Fibroblast of mammary gland (primary cell): ENCODE data around the gene GLDC.
A peak's percentile ranks its signal among the peaks of the same experiment; 100 is the strongest.

Experiments
- DNase-seq: peaks from one replicate; pipeline ENCODE4 v3.0.0-alpha.2; 2010; ENCODE audit warnings: low read depth
- H3K4me3 ChIP-seq: 2 replicates; pipeline ENCODE4 v1.5.1; 2011; ENCODE audit warnings: low read depth, mild to moderate bottlenecking, low read length, moderate library complexity; ENCODE audit not compliant: control insufficient read depth
- TF ChIP-seq, protein P1 (sequence below): conservative IDR thresholded peaks from 2 replicates; pipeline ENCODE4 v1.5.1; 2011; ENCODE audit warnings: low read depth, low read length, inconsistent platforms; ENCODE audit not compliant: control insufficient read depth, insufficient read depth

Gene GLDC

GRCh38 chr9:6598249-6598725 is 47.2 kb downstream of the GLDC start:
- peak; percentile 3 for DNase-seq
- TF ChIP-seq, protein P1, sequence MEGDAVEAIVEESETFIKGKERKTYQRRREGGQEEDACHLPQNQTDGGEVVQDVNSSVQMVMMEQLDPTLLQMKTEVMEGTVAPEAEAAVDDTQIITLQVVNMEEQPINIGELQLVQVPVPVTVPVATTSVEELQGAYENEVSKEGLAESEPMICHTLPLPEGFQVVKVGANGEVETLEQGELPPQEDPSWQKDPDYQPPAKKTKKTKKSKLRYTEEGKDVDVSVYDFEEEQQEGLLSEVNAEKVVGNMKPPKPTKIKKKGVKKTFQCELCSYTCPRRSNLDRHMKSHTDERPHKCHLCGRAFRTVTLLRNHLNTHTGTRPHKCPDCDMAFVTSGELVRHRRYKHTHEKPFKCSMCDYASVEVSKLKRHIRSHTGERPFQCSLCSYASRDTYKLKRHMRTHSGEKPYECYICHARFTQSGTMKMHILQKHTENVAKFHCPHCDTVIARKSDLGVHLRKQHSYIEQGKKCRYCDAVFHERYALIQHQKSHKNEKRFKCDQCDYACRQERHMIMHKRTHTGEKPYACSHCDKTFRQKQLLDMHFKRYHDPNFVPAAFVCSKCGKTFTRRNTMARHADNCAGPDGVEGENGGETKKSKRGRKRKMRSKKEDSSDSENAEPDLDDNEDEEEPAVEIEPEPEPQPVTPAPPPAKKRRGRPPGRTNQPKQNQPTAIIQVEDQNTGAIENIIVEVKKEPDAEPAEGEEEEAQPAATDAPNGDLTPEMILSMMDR = no peak

DNA sequence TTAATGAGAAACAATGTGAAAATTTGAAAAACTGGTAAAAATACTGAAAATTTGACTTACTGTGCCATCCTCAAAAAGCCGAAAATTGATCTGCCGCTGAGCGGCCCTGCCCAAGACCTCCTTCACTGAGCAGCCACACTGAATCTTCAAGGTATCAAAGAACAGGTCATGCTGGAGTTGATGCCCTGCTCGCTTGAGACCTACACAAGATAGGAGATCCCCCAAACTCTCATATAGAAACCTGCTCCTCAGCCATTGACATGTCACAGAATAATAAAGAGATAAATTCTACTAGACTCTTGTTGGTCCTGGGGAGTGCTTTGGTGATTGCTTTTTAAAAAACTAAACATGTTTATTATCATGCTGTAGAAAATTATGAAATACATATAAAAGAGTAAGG is 52.7 kb downstream of the GLDC start:
- no peak overlapping the region for H3K4me3 ChIP-seq
- TF ChIP-seq, protein P1 = no peak

More at GRCh38 chr9:6598249-6598725, 47.2 kb downstream of the GLDC start:
- H3K4me3 ChIP-seq = no peak overlapping the region

GRCh38 chr9:6592231-6592630 is 53.3 kb downstream of the GLDC start:
- H3K4me3 ChIP-seq = no peak overlapping the region
- DNase-seq = no peak
- TF ChIP-seq, protein P1 = no peak

More for the DNA sequence above, 52.7 kb downstream of the GLDC start:
- no peak for DNase-seq

DNA sequence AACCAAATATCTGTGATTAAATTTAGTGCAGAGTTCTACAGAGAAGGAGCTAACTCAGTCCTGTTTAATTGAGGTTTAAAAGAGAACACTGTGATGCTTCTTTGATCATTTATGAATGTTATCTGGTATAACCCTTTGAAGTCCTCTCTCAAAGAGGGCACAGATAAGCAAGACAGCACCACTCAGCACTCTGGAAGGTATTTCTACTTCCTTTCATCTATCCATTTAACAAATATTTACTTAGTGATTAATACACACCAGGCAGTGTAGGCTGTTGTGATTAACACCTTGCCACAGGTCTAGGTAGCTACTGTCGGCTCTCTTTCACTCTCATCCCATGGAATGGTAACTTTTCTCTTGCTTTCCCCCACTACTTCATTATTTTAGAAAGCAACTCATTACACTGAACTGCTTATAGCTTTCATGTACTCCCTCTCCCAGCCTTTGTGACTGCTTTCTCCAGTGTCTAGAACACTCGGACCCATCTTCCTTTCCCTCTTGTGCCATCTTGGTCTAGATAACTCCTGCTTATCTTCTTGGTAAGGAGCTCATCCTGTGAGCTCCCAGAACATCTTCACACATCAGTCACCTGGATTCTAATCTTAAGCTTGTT is 54.7 kb downstream of the GLDC start:
- no peak overlapping the region for H3K4me3 ChIP-seq
- TF ChIP-seq, protein P1 = no peak
- DNase-seq = no peak

DNA sequence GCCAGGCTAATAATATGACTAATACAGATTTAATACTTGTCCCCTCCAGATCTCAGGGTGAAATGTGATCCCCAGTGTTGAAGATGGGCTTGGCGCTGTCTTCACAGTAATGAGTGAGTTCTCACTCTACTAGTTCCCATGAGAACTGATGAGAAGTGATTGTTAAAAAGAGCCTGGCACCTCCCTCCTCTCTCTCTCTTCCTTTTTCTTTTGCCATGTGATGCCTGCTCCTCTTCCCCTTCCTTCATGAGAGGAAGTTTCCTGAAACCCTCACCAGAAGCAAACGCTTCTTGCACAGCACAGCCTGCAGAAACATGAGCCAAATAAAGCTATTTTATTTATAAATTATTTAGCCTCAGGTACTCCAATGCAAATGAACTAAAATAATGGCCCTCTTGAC is 55.2 kb downstream of the GLDC start:
- TF ChIP-seq, protein P1 = no peak
- DNase-seq = no peak
- H3K4me3 ChIP-seq = no peak overlapping the region

DNA sequence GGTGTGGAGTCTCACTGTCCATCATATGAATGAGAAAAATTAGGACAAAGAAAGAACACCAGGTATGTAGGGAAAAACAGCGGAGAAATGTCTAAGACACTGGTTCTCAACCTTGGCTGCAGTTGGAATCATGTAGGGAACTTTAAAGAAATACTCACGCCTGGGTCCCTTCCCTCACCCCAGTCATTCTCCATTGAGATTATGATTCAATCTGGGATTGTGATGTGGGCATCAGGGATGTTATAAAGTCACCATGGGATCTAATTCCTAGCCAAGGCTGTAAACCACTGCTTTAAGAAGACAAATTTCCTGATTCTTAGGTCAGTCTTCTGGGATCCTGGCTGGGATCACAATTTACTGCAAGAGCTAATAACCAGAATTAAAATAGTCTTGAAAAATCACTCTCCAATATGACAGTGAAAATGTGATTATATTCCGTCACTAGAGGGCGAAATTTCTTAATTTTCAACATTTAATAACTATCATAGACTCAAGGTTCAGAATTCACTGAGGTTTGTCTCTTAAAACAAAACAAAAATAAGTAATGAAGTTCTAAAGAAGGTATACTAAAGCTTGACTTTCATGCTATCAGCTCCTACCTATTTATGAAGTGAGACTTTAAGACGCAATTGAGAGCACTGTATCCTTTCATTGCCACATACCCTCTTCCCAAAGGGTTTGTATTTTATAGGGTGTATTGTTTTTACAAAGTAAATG is 60.5 kb downstream of the GLDC start:
- no peak overlapping the region for H3K4me3 ChIP-seq
- TF ChIP-seq, protein P1 = peak; percentile 41

More for the DNA sequence above, 60.5 kb downstream of the GLDC start:
- DNase-seq = peak; percentile 55
